Right lobe of liver (tissue), 6 donors: ENCODE results near the gene TLE4. TPM values are rescaled to one million over a fixed set of nuclear protein-coding genes. Genes with fewer than 3 reads are reported as not detected.
A peak's percentile ranks its signal among the peaks of the same experiment; 100 is the strongest.

Experiments used
- ATAC-seq, 4 donors: fragments of 200-7000 bp; cut with Tn5 transposase; one replicate each; pipeline ENCODE4 v1.9.1; 2020; ENCODE audit warnings: mild to moderate bottlenecking in 4 of 4, moderate library complexity in 4 of 4
- DNase-seq, 3 donors: peaks; one replicate each; pipeline ENCODE4 v3.0.0-alpha.2; 2020
- H3K27ac ChIP-seq, 3 donors: fragments of 200-600 bp; one replicate each; pipeline ENCODE4 v1.8.0; 2022
- H3K27me3 ChIP-seq, 2 donors: fragments of 200-600 bp; one replicate each; pipeline ENCODE4 v1.8.0; 2022
- H3K36me3 ChIP-seq, 4 donors: fragments of 200-600 bp; sonication (generic) in 1 of 4; one replicate each; pipeline versions ENCODE4 v1.5.1 to v1.8.0; 2017 to 2022; ENCODE audit warnings: control low read depth in 1 of 4
- H3K4me1 ChIP-seq, 4 donors: fragments of 200-600 bp; sonication (generic) in 1 of 4; one replicate each; pipeline versions ENCODE4 v1.5.1 to v1.8.0; 2017 to 2022; ENCODE audit warnings: control low read depth in 1 of 4
- H3K4me3 ChIP-seq, 3 donors: fragments of 200-600 bp; one replicate each; pipeline ENCODE4 v1.8.0; 2022
- H3K9me3 ChIP-seq, 4 donors: fragments of 200-600 bp; sonication (generic) in 1 of 4; one replicate each; pipeline versions ENCODE4 v1.5.1 to v1.8.0; 2017 to 2022; ENCODE audit warnings: control low read depth in 1 of 4
- POLR2A ChIP-seq: fragments of 450-650 bp; IDR thresholded peaks from one replicate; pipeline ENCODE4 v1.6.1; 2017; ENCODE audit warnings: antibody characterized with exemption, mild to moderate bottlenecking
- WGBS: methylation state at CpG from one replicate; pipeline ENCODE4 v1.1.6; 2018; ENCODE audit warnings: low coverage, low lambda C conversion rate; ENCODE audit not compliant: insufficient coverage; ENCODE audit errors: missing lambda C conversion rate; 5-methylcytosine and 5-hydroxymethylcytosine counted together
- intact Hi-C, 2 donors: fragments of 100-400 bp; cut with DNase I; formaldehyde crosslinking; loops; one replicate each; pipeline versions ENCODE4 v1.11.2 to v1.14.1; 2022
- total RNA-seq, 6 experiments: library from RNA; depleted of rRNA in 2 of 6; stranded (reverse); fragments of >200 nt in 2 of 6; fragmentation: NEBNext Ultra II Directional in 3 of 6; extraction: Animal tissue kit (Norgen Biotek cat#: 25700) in 3 of 6; gene quantifications; one replicate each; pipeline versions ENCODE4 v1.1.0 to v1.2.4, GENCODE V29; 2016 to 2023
- TF ChIP-seq, protein P1 (sequence below), 4 donors: fragments of 200-600 bp in 3 of 4; fragments of 450-650 bp in 1 of 4; IDR thresholded peaks; one replicate each; pipeline versions ENCODE4 v1.5.1 to v1.8.0; 2016 to 2022; ENCODE audit warnings: antibody characterized with exemption in 4 of 4, mild to moderate bottlenecking in 2 of 4
- donor health status: DM: no; HTN: yes; CAD: no.
- donor health status: DM: no; HTN: no; CAD: no.
- donor health status: DM: no; HTN: no; CAD: no.
- donor health status: DM: no; HTN: yes; CAD: no.
- donor health status: DM: no; HTN: yes; CAD: no.

Gene TLE4
- total RNA-seq, 6 experiments from 2014 or later = 2.9 to 8.3 (median 5.7) TPM

- Histone ChIP-seq H3K27ac (no peak overlapping the region), H3K27me3 (no peaks in the 10 kb centered on the region), H3K36me3 (no peaks in the 10 kb centered on the region), H3K9me3 (no peaks in the 10 kb centered on the region), H3K4me1 (no peaks in the 10 kb centered on the region), H3K4me3 (no peak overlapping the region)
- TF ChIP-seq, protein P1, sequence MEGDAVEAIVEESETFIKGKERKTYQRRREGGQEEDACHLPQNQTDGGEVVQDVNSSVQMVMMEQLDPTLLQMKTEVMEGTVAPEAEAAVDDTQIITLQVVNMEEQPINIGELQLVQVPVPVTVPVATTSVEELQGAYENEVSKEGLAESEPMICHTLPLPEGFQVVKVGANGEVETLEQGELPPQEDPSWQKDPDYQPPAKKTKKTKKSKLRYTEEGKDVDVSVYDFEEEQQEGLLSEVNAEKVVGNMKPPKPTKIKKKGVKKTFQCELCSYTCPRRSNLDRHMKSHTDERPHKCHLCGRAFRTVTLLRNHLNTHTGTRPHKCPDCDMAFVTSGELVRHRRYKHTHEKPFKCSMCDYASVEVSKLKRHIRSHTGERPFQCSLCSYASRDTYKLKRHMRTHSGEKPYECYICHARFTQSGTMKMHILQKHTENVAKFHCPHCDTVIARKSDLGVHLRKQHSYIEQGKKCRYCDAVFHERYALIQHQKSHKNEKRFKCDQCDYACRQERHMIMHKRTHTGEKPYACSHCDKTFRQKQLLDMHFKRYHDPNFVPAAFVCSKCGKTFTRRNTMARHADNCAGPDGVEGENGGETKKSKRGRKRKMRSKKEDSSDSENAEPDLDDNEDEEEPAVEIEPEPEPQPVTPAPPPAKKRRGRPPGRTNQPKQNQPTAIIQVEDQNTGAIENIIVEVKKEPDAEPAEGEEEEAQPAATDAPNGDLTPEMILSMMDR (IDR thresholded peaks at IDR 0.05) = no peak
- TF ChIP-seq POLR2A = no peak
- 90% methylated on average over 6 of the region's 6 CpGs for WGBS
- ATAC-seq = no peak
- intact Hi-C loops = no loop called here
- no peak for DNase-seq
Measured at GRCh38 chr9:79699479-79699878, 127.7 kb downstream of the TLE4 start.

DNA sequence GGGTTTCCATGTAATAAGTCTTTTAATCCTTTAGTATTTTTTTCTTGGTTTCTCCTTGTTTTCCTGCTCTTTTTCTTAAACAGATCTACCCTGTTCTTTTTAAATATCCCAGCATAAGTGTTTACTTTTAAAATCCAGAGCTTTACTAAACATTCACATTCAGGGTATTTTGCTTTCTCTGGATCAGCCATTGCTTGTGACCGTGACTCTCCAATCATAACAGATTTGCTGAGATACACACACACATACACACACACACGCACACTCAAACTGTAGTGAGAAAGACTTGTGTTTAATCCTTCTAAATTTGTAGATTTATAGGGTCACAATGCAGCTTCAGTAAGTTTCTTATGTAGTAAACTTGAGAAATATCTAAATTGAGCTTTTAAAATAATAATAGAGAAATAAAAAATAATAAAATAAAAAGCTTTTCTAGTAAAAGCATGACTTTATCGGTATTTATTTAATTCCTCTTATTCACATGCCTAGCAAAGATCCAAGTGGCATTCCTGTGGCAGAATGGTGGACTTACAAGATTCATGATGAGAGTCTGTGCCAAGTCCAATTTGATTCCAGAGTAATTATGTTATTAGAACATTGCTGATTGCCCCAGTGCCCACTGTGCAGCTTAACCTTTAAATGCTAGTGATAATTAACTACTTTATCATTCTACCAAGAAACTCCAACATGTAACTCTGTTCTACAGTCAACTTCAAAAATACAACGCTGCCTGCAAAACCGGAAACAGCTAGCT is 129.0 kb downstream of the TLE4 start:
- Histone ChIP-seq H3K4me3 (no peak overlapping the region), H3K27me3 (no peaks in the 10 kb centered on the region), H3K4me1 (no peaks in the 10 kb centered on the region), H3K36me3 (no peaks in the 10 kb centered on the region), H3K9me3 (no peaks in the 10 kb centered on the region), H3K27ac (no peak overlapping the region)
- intact Hi-C loops = no loop called here
- TF ChIP-seq, protein P1 (IDR thresholded peaks at IDR 0.05) = no peak
- TF ChIP-seq POLR2A = no peak
- DNase-seq (no peak), ATAC-seq (no peak)
- WGBS = 92% methylated on average over 5 of the region's 5 CpGs

- H3K27me3 ChIP-seq = no peaks in the 10 kb centered on the region
- H3K36me3 ChIP-seq = no peaks in the 10 kb centered on the region
- H3K9me3 ChIP-seq = no peaks in the 10 kb centered on the region
- 77% methylated on average over 2 of the region's 2 CpGs for WGBS
- TF ChIP-seq, protein P1 (IDR thresholded peaks at IDR 0.05) = no peak
- no peak for TF ChIP-seq POLR2A
- H3K4me3 ChIP-seq = no peak overlapping the region
- no peak overlapping the region for H3K27ac ChIP-seq
- no peak for DNase-seq
- H3K4me1 ChIP-seq = no peaks in the 10 kb centered on the region
- intact Hi-C loops = no loop called here
- peak; percentile 56 to 77 (median 60) for ATAC-seq
Measured at GRCh38 chr9:79701651-79702050, 129.9 kb downstream of the TLE4 start.

- DNase-seq = no peak
- WGBS = 90% methylated on average over 3 of the region's 3 CpGs
- Histone ChIP-seq H3K36me3 (peaks cover 0 to 10% (median 2%) of the 10 kb centered on the region in 4 donors), H3K27ac (no peak overlapping the region), H3K4me3 (no peak overlapping the region), H3K4me1 (no peaks in the 10 kb centered on the region), H3K27me3 (no peaks in the 10 kb centered on the region), H3K9me3 (no peaks in the 10 kb centered on the region)
- TF ChIP-seq, protein P1 (IDR thresholded peaks at IDR 0.05) = no peak
- TF ChIP-seq POLR2A = no peak
- intact Hi-C loops = no loop called here
- no peak for ATAC-seq
Measured at GRCh38 chr9:79705704-79706103, 133.9 kb downstream of the TLE4 start.
